HS-27A (cell line): ENCODE measurements around the gene TMED10.

ENCODE experiments used
- DNase-seq: peaks from one replicate; pipeline ENCODE4 v3.0.0-alpha.2; 2012; ENCODE audit warnings: low read depth, missing footprints

The TMED10 gene

GRCh38 chr14:75084513-75084912 is 91.9 kb downstream of the TMED10 start:
- DNase-seq = no peak

DNA sequence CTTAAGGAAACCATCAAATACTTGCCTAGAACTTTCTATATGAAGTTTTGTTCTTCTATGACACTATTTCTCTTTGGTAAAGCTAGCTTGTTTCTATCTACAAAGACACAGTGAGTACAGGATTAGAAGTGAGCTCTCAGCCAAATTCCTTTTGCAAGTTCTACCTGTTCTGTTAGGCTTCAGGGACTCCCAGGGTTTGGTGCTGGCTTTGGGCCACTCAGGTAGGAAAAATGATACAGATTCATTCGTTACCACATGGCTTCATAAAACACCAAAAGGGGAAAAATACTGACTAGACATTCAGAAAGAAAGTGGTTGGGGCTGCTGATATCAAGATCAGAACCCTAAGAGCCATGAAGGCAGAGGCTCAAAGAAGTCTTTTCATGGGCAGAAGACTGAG is 93.1 kb downstream of the TMED10 start:
- DNase-seq = no peak

DNA sequence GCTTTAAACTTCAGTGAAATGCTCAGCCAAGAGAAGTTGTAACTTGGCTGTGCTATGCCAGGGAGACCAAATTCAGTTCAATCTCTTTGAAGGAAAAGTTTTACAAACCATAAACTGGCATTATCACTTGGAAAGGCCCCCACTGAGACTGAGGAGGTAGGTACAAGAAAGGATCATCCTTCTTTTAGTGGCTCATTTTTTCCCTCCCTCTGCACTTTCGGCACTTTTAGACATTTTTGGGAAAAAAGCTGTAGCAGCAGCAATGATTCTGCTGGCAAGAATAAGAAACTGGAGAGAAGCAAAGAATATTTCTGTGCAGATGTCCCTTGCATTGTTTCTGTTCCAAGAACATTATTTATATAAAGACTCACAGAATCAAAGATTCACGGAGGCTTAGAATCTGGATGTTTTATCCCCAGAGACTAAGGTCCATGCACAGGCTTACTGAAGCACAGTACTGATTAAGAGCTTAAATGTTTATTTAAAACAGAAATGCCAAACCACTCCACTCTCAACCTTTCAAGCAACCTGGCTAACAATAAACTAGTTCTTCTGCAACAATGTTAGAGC is 94.7 kb downstream of the TMED10 start:
- DNase-seq = no peak
